A549 (cell line): ENCODE results near the gene SLC27A6. TPM values are rescaled to one million over a fixed set of nuclear protein-coding genes. Genes with fewer than 3 reads are reported as not detected.

ENCODE experiments used
- ATAC-seq, 2 experiments: fragments of 200-7000 bp in 1 of 2; fragments of >200 bp in 1 of 2; cut with Nextera tagmentation in 1 of 2; cut with Tn5 transposase in 1 of 2; 3 replicates each; pipeline versions ENCODE4 v1.8.0 to v1.9.1; 2018 to 2020; ENCODE audit warnings: mild to moderate bottlenecking in 1 of 2, moderate library complexity in 1 of 2
- CTCF ChIA-PET: fragments of 300-600 bp; sonication (Branson Sonifier 250); formaldehyde crosslinking; extraction: SDS; loops from one replicate; lab custom pipeline; 2021; ENCODE audit warnings: antibody characterized with exemption, inconsistent platforms; lab: Yijun Ruan, JAX
- POLR2A ChIA-PET: fragments of 350-600 bp; formaldehyde crosslinking; extraction: SDS; loops from one replicate; lab custom pipeline; 2021; ENCODE audit warnings: antibody characterized with exemption, inconsistent platforms; lab: Yijun Ruan, JAX
- DNase-seq, 2 experiments: peaks; one replicate each; pipeline versions ENCODE4 v3.0.0 to v3.0.0-alpha.2; 2011 to 2016; ENCODE audit warnings: low read depth in 1 of 2, low spot score in 1 of 2
- FAIRE-seq: peaks from 2 replicates; lab custom pipeline; 2011; peaks lifted over from hg19 to GRCh38; lab: Jason Lieb, UNC
- H3K27ac ChIP-seq, 2 experiments: fragments of >200 bp; sonication (Bioruptor Twin); formaldehyde crosslinking; 3 replicates each; pipeline ENCODE4 v1.5.1; 2016 to 2017
- H3K4me1 ChIP-seq: fragments of >200 bp; sonication (Bioruptor Twin); formaldehyde crosslinking; 3 replicates; pipeline ENCODE4 v1.6.1; 2016
- H3K4me2 ChIP-seq: fragments of >200 bp; sonication (Bioruptor Twin); formaldehyde crosslinking; 3 replicates; pipeline ENCODE4 v1.6.1; 2016
- H3K4me3 ChIP-seq: fragments of >200 bp; sonication (Bioruptor Twin); formaldehyde crosslinking; 3 replicates; pipeline ENCODE4 v1.5.1; 2016
- H3K9me3 ChIP-seq: fragments of >200 bp; sonication (Bioruptor Twin); formaldehyde crosslinking; 3 replicates; pipeline ENCODE4 v1.6.1; 2016
- CBX8 ChIP-seq: fragments of 200-600 bp; sonication (generic); IDR thresholded peaks from 2 replicates; pipeline ENCODE4 v1.6.1; 2016
- CEBPB ChIP-seq, 2 experiments: fragments of >200 bp in 1 of 2; sonication (Bioruptor Twin) in 1 of 2; formaldehyde crosslinking in 1 of 2; IDR thresholded peaks; 2 replicates each; pipeline ENCODE4 v1.6.1; 2012 to 2016
- CHD4 ChIP-seq: fragments of 200-600 bp; sonication (generic); IDR thresholded peaks from 2 replicates; pipeline ENCODE4 v1.6.1; 2016; ENCODE audit warnings: antibody characterized with exemption, mild to moderate bottlenecking, borderline replicate concordance
- ELK1 ChIP-seq: fragments of 150-350 bp; IDR thresholded peaks from 2 replicates; pipeline ENCODE4 v1.6.1; 2014; ENCODE audit warnings: low read depth, mild to moderate bottlenecking, low read length
- EP300 ChIP-seq, 2 experiments: fragments of >200 bp; sonication (Bioruptor Twin); formaldehyde crosslinking; IDR thresholded peaks; 2 replicates in 1 of 2; 3 replicates in 1 of 2; pipeline ENCODE4 v1.6.1; 2016 to 2017
- FOXS1 ChIP-seq: fragments of 250-450 bp; sonication (Bioruptor Pico); IDR thresholded peaks from 2 replicates; pipeline ENCODE4 v1.5.0; 2020; ENCODE audit warnings: mild to moderate bottlenecking, moderate library complexity
- HEYL ChIP-seq: fragments of 250-450 bp; sonication (Bioruptor Pico); IDR thresholded peaks from 2 replicates; pipeline ENCODE4 v1.8.0; 2021; ENCODE audit warnings: mild to moderate bottlenecking, moderate library complexity
- HMGXB4 ChIP-seq: fragments of 250-450 bp; sonication (Bioruptor Pico); IDR thresholded peaks from 2 replicates; pipeline ENCODE4 v1.5.0; 2021; ENCODE audit warnings: mild to moderate bottlenecking, moderate library complexity, borderline replicate concordance
- HOXA7 ChIP-seq: fragments of 250-450 bp; sonication (Bioruptor Pico); IDR thresholded peaks from 2 replicates; pipeline ENCODE4 v1.5.0; 2020; ENCODE audit warnings: mild to moderate bottlenecking, moderate library complexity
- JUN ChIP-seq, 2 experiments: fragments of >200 bp; sonication (Bioruptor Twin); formaldehyde crosslinking; IDR thresholded peaks; 2 replicates in 1 of 2; 3 replicates in 1 of 2; pipeline ENCODE4 v1.6.1; 2016 to 2017
- JUNB ChIP-seq: fragments of >200 bp; sonication (Bioruptor Twin); formaldehyde crosslinking; IDR thresholded peaks from 2 replicates; pipeline ENCODE4 v1.6.1; 2016
- MAFK ChIP-seq: fragments of 450-650 bp; IDR thresholded peaks from 2 replicates; pipeline ENCODE4 v1.6.1; 2014; ENCODE audit not compliant: partially characterized antibody
- NPAS2 ChIP-seq: fragments of 250-450 bp; sonication (Bioruptor Pico); IDR thresholded peaks from 2 replicates; pipeline ENCODE4 v1.8.0; 2022; ENCODE audit warnings: mild to moderate bottlenecking, moderate library complexity, borderline replicate concordance
- PBX3 ChIP-seq: IDR thresholded peaks from 2 replicates; pipeline ENCODE4 v1.6.1; 2012
- PHF8 ChIP-seq: fragments of 200-600 bp; sonication (generic); IDR thresholded peaks from 2 replicates; pipeline ENCODE4 v1.6.1; 2016; ENCODE audit warnings: low read depth, mild to moderate bottlenecking, antibody characterized with exemption, moderate library complexity, borderline replicate concordance
- POLR2A ChIP-seq: IDR thresholded peaks from 2 replicates; pipeline ENCODE4 v1.6.1; 2012; ENCODE audit warnings: mild to moderate bottlenecking, low read length
- RARB ChIP-seq: fragments of 250-450 bp; sonication (Bioruptor Pico); IDR thresholded peaks from 2 replicates; pipeline ENCODE4 v1.8.0; 2021; ENCODE audit warnings: mild to moderate bottlenecking, moderate library complexity
- RCOR1 ChIP-seq: fragments of 150-350 bp; IDR thresholded peaks from 2 replicates; pipeline ENCODE4 v1.6.1; 2014; ENCODE audit warnings: antibody characterized with exemption, low read length, low read depth
- SMC3 ChIP-seq: fragments of >200 bp; sonication (Bioruptor Twin); formaldehyde crosslinking; IDR thresholded peaks from 3 replicates; pipeline ENCODE4 v1.6.1; 2018; ENCODE audit warnings: inconsistent platforms
- TFCP2L1 ChIP-seq: fragments of 250-450 bp; sonication (Bioruptor Pico); IDR thresholded peaks from 2 replicates; pipeline ENCODE4 v1.5.0; 2021; ENCODE audit warnings: mild to moderate bottlenecking
- TP53 ChIP-seq: fragments of 250-450 bp; sonication (Bioruptor Pico); IDR thresholded peaks from 2 replicates; pipeline ENCODE4 v1.5.0; 2021; ENCODE audit warnings: mild to moderate bottlenecking, moderate library complexity
- ZC3H11A ChIP-seq: fragments of 450-650 bp; IDR thresholded peaks from 2 replicates; pipeline ENCODE4 v1.6.1; 2014; ENCODE audit warnings: antibody characterized with exemption, mild to moderate bottlenecking
- WGBS: methylation state at CpG from one replicate; pipeline ENCODE4 v1.1.6; 2017; ENCODE audit errors: missing lambda C conversion rate; 5-methylcytosine and 5-hydroxymethylcytosine counted together
- polyA plus RNA-seq, 4 experiments: library from polyadenylated mRNA; depleted of rRNA in 3 of 4; stranded (reverse); fragments of >200 nt; fragmentation: RNase III in 1 of 4; extraction: RNeasy Plus Mini Kit Qiagen cat#74134 plus additional on column Dnase treatment in 1 of 4; gene quantifications; 2 replicates in 3 of 4; 3 replicates in 1 of 4; pipeline ENCODE4 v1.2.3, GENCODE V29; 2011 to 2017
- TF ChIP-seq, protein P1 (sequence below): fragments of 450-650 bp; IDR thresholded peaks from 2 replicates; pipeline ENCODE4 v1.6.1; 2014; ENCODE audit warnings: antibody characterized with exemption
- TF ChIP-seq, protein P2 (sequence below): fragments of >200 bp; sonication (Bioruptor Twin); formaldehyde crosslinking; IDR thresholded peaks from 2 replicates; pipeline ENCODE4 v1.6.1; 2016

Gene SLC27A6
- polyA plus RNA-seq, 2 of the 4 experiments (the other 2 are of a cell fraction), result 0.05 TPM; not detected in 1

DNA sequence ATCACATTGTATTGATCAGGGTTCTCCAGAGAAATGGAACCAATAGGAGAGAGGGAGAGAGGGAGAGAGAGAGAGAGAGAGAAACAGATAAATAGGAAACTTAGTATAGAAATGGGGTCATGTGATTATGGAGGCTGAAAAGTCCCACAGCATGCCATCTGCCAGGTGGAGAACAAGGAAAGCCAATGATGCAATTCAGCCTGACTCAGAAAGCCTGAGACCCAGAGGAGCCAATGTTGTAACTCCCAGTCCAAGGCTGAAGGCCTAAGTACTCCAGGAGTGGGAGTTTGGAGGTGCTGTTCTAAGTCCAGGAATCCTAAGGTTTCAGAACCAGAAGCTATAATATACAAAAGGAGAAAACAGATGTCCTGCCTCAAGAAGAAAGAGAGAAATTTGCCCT, 80.9 kb downstream of the SLC27A6 start:
- TF ChIP-seq POLR2A, result no peak
- POLR2A ChIA-PET, result no interaction called here
- Histone ChIP-seq H3K4me1 (no peaks in the 10 kb centered on the region), H3K9me3 (no peaks in the 10 kb centered on the region), H3K27ac (no peak overlapping the region), H3K4me3 (no peak overlapping the region), H3K4me2 (no peak overlapping the region)
- DNase-seq (no peak), FAIRE-seq (no peak), ATAC-seq (no peak)
- CTCF ChIA-PET, result no interaction called here

DNA sequence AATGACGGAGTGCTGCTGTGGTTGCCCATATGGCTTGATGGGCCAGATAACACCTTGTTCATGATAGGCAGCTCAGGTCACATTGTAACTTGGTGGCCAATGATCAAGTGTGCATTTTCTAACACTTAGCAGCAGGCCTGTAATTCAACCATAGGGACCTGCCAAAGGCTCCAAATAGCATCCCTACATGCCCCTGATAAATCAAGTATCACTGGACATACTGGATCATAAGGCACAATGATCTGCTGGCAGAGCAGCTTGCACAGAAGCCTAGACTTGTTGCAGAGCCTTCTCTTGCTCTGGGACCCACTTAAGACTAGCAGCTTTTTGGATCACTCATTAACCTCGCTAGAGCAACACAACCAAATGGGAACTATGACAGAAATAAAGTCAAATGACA, 83.2 kb downstream of the SLC27A6 start:
- CTCF ChIA-PET, result no interaction called here
- H3K27ac ChIP-seq, result no peak overlapping the region
- POLR2A ChIA-PET, result no interaction called here
- H3K4me1 ChIP-seq, result no peaks in the 10 kb centered on the region
- WGBS, result 19% methylated on average over 2 of the region's 2 CpGs
- no peak for TF ChIP-seq EP300 (IDR thresholded peaks at IDR 0.05)
- no peak for TF ChIP-seq HOXA7 (CRISPR knock-in tag)
- TF ChIP-seq CBX8, result no peak
- TF ChIP-seq JUNB, result no peak
- no peak for TF ChIP-seq HEYL (CRISPR knock-in tag)
- TF ChIP-seq MAFK, result no peak
- TF ChIP-seq, protein P1, sequence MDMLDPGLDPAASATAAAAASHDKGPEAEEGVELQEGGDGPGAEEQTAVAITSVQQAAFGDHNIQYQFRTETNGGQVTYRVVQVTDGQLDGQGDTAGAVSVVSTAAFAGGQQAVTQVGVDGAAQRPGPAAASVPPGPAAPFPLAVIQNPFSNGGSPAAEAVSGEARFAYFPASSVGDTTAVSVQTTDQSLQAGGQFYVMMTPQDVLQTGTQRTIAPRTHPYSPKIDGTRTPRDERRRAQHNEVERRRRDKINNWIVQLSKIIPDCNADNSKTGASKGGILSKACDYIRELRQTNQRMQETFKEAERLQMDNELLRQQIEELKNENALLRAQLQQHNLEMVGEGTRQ, result no peak
- TF ChIP-seq NPAS2 (CRISPR knock-in tag), result no peak
- no peak for ATAC-seq
- no peak for FAIRE-seq
- H3K9me3 ChIP-seq, result no peaks in the 10 kb centered on the region
- no peak overlapping the region for H3K4me2 ChIP-seq
- no peak overlapping the region for H3K4me3 ChIP-seq
- DNase-seq, result no peak

GRCh38 chr5:129049126-129049799, 84.0 kb downstream of the SLC27A6 start:
- CTCF ChIA-PET, result no interaction called here
- DNase-seq (no peak), FAIRE-seq (no peak), ATAC-seq (no peak)
- no peak overlapping the region for H3K4me2 ChIP-seq
- 35% methylated on average over 2 of the region's 2 CpGs for WGBS
- no peak for TF ChIP-seq SMC3
- no peak for TF ChIP-seq PHF8
- TF ChIP-seq RARB (CRISPR knock-in tag), result no peak
- TF ChIP-seq JUN (IDR thresholded peaks at IDR 0.05), result no peak
- no peak for TF ChIP-seq HEYL (CRISPR knock-in tag)
- no peak for TF ChIP-seq TFCP2L1 (CRISPR knock-in tag)
- TF ChIP-seq RCOR1, result no peak
- TF ChIP-seq, protein P2, sequence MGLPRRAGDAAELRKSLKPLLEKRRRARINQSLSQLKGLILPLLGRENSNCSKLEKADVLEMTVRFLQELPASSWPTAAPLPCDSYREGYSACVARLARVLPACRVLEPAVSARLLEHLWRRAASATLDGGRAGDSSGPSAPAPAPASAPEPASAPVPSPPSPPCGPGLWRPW, result no peak
- no peak for TF ChIP-seq ELK1
- no peak for TF ChIP-seq JUNB
- no peak for TF ChIP-seq CEBPB (IDR thresholded peaks at IDR 0.05)
- no peak for TF ChIP-seq ZC3H11A
- no peak for TF ChIP-seq MAFK
- TF ChIP-seq, protein P1, result no peak
- no peak for TF ChIP-seq POLR2A
- no peak for TF ChIP-seq TP53 (CRISPR knock-in tag)
- TF ChIP-seq HMGXB4 (CRISPR knock-in tag), result no peak
- TF ChIP-seq CHD4, result no peak
- TF ChIP-seq PBX3, result no peak
- TF ChIP-seq FOXS1 (CRISPR knock-in tag), result no peak
- H3K9me3 ChIP-seq, result no peaks in the 10 kb centered on the region
- no peaks in the 10 kb centered on the region for H3K4me1 ChIP-seq
- POLR2A ChIA-PET, result no interaction called here
- H3K27ac ChIP-seq, result no peak overlapping the region
- no peak overlapping the region for H3K4me3 ChIP-seq
